GM12872 (cell line): ENCODE measurements around the gene SNX25.
A peak's percentile ranks its signal among the peaks of the same experiment; 100 is the strongest.

Source experiments
- CTCF ChIP-seq: IDR thresholded peaks from 3 replicates; pipeline ENCODE4 v1.5.1; 2011; ENCODE audit warnings: low read depth, mild to moderate bottlenecking, low read length, moderate library complexity; ENCODE audit not compliant: insufficient read depth

SNX25 gene

DNA sequence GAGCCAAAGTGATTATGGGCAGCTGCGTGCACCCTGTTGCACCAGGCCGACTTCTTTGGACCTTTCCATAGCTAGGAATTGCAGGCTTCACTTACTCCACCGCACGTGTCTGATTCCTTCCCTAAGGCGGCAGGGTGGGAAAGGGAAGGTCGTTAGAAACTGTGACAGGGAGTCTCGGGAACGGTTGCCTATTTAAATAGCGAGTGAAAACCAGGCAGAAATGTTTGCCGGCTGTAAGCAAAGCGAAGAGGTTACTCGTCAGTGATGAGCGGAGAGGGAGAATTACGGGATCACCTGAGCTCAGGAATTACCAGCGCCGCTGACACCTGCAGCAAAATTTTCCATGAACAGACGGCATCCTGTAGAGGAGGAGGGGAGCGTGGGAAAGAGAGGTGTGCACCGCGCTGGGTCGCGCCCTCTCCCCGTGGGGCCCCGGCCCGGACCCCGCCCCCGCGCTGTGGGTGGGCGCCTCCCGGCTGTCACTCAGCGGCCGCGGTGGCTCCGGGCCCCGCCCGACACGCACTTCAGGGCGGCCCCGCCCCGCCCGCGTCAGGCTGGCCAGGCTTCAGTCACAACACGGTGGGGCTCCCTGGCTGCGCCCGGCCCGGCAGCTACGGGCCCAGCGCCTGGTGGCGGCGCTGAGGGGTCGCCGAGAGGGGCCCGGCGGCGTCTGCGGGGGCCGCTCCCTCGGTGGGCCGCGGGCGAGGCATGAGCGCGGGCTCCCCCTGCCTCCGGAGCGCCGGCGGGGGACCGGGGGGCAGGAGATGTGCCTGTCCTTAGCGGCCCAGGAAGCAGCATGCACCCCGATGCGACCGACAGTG is at the start of gene SNX25:
SNX25 (plus strand) TSS at position 568 of the 821 bp plus-strand sequence; CDS start at position 797, 229 bp downstream.
- TF ChIP-seq CTCF: no peak

- no peak for TF ChIP-seq CTCF
Measured at GRCh38 chr4:185165605-185166063, 43.8 kb upstream of the SNX25 start.

GRCh38 chr4:185167234-185167633 is 42.2 kb upstream of the SNX25 start:
- no peak for TF ChIP-seq CTCF

- no peak for TF ChIP-seq CTCF
Measured at GRCh38 chr4:185171373-185172071, 37.9 kb upstream of the SNX25 start.

GRCh38 chr4:185179488-185179887 is 29.9 kb upstream of the SNX25 start:
- no peak for TF ChIP-seq CTCF

GRCh38 chr4:185182239-185182638 is 27.2 kb upstream of the SNX25 start:
- TF ChIP-seq CTCF: no peak

DNA sequence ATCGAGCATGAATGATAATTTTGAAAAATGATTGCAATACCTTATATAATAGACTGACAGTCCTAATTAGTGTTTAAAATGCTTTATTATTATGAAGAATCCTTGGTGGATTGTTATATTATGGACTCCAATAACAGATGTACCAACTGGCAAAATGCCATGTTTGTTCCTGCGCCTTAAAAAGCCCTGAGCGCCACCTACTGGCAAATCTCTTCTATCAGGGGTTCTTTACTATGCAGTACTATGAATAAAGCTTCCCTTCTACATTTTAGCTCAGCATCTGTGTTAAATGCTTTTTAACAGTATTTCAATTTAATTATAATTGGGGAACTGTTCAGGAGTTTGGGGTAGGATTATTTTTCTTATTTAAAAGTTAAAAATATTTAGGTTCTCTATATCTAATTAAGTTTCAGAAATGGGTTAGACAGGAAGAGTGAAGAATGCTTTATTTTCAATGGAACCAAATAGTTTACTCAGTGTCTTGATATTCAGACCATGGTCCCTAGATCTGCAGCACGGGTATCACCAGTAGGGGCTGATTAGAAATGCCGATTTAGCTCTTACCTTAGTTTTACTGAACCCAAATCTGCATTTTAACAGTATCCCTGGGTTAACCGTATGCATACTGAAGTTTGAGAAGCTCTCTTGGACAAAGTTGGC is 25.6 kb upstream of the SNX25 start:
- TF ChIP-seq CTCF: peak; percentile 70
